Thyroid gland (tissue), 4 donors: ENCODE results near the gene GNG12.

Source experiments
- POLR2A ChIP-seq, 2 donors: fragments of 450-650 bp; IDR thresholded peaks; one replicate each; pipeline ENCODE4 v1.6.1; 2017; ENCODE audit warnings: antibody characterized with exemption in 2 of 2, mild to moderate bottlenecking in 2 of 2, moderate library complexity in 1 of 2
- TF ChIP-seq, protein P1 (sequence below), 6 experiments: fragments of 200-600 bp in 3 of 6; fragments of 450-650 bp in 3 of 6; sonication (generic) in 3 of 6; IDR thresholded peaks; one replicate each; pipeline ENCODE4 v1.5.1; 2016 to 2019; ENCODE audit warnings: antibody characterized with exemption in 6 of 6, mild to moderate bottlenecking in 2 of 6, inconsistent platforms in 1 of 6, moderate library complexity in 1 of 6

- TF ChIP-seq, protein P1, sequence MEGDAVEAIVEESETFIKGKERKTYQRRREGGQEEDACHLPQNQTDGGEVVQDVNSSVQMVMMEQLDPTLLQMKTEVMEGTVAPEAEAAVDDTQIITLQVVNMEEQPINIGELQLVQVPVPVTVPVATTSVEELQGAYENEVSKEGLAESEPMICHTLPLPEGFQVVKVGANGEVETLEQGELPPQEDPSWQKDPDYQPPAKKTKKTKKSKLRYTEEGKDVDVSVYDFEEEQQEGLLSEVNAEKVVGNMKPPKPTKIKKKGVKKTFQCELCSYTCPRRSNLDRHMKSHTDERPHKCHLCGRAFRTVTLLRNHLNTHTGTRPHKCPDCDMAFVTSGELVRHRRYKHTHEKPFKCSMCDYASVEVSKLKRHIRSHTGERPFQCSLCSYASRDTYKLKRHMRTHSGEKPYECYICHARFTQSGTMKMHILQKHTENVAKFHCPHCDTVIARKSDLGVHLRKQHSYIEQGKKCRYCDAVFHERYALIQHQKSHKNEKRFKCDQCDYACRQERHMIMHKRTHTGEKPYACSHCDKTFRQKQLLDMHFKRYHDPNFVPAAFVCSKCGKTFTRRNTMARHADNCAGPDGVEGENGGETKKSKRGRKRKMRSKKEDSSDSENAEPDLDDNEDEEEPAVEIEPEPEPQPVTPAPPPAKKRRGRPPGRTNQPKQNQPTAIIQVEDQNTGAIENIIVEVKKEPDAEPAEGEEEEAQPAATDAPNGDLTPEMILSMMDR (IDR thresholded peaks at IDR 0.05): no peak
- no peak for TF ChIP-seq POLR2A (IDR thresholded peaks at IDR 0.05)
These were observed 6.6 kb upstream of the GNG12 start for GRCh38 chr1:67839826-67840225.
